Measurements from ENCODE around the gene CMTM6. TPM values are rescaled to one million over a fixed set of nuclear protein-coding genes. Genes with fewer than 3 reads are reported as not detected.
A peak's percentile ranks its signal among the peaks of the same experiment; 100 is the strongest.

Gene CMTM6
- polyA plus RNA-seq, 3 donors from 2014 or later, result 92.6 to 153 (median 114) TPM

DNA sequence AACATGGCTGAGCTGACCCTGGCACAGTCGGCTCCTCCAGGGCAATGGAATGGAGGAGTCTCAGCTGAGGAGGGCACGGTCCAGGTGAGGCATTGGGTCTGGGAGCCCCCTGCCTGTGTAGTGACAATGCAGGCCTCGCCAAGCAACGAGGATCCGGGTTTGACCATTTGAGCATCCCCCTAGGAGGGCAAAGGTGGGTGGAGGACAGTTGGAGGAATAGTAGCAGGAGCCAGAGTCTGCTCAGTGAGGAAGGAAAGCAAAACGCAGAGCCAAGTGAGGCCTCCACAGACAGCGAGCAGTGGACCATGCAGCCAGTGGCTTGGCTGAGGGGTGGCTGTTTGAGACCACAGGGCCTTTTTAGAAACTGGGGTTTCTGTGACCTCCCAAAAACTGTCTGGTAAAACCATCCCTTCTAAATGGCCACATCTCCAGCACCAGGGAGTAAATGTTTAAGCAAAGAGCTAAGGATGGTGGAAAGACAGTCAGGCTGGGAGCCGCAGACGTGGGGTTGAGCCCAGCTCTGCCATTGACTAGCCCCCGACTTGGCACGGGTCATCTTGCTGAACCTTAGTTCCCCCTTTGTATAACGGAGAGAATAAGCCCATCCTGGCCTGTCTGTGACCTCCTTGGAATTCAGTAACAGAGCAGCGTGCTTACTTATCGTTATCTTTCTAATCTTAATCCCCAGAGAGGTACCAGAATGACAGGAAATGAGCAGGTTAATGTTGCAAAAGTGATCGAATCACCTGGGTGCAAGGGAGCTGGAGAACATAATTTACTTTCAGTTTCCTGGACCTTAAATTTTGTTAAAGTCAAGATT, 46.8 kb downstream of the CMTM6 start:
- peaks cover 4 to 16% (median 12%) of the 10 kb centered on the region in 3 donors for H3K36me3 Mint-ChIP-seq
- H3K9me3 Mint-ChIP-seq, result no peaks in the 10 kb centered on the region
- H3K27me3 Mint-ChIP-seq (ENCODE audit: low read depth in 3 of 3), result peaks cover 2 to 6% (median 4%) of the 10 kb centered on the region in 3 donors
- peaks cover 12 to 17% of the 10 kb centered on the region in 2 donors for H3K4me1 Mint-ChIP-seq
- DNase-seq, result no peak
- no peak overlapping the region for H3K4me3 Mint-ChIP-seq
- H3K27ac Mint-ChIP-seq, result peak overlapping the region in 2 of 6 donors; percentile 69 to 71

DNA sequence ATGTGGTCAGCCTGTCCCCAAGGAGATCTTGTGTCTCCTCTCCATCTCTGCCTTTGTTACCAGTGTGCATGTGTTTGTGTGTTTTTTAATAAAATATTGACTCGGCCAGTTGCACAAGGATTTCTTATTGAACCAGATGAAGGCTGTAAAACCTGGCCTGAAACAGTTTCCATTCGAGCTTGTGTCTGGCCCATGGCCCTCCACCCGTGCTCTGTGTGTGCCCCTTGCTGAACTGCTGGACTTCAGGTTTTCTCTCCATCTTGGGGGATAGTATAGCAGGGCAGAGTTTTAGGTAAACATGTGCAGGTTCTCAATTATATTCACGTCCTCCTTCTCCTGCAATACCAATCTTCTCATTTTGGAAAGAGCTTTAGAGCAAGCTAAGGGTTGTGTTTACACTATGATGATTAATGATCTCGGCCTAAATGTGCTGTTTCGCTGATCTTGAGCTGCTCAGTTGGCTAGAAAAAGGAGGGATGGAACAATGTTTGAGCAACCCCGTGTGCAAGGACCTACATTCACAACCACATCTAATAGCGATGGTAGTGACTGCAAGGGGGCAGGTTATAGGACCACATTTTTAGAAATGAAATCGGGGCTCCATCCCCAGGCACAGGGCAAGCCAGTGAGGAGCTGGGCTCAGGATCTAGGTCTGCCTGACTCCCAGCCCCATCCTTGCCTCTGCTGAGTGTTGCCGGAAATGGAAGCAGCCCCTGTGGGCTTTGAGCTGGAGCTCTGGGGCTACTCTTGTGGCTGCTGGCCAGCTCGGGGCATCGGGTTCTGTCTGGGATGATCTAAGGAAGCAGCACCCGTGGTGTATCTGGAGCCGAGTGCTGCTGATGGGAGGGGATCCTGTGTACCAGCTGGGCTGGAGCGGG, 47.7 kb downstream of the CMTM6 start:
- Mint-ChIP-seq H3K27me3 (ENCODE audit: low read depth in 3 of 3) (peaks cover 1 to 2% (median 2%) of the 10 kb centered on the region in 3 donors), H3K36me3 (peaks cover 4 to 16% (median 12%) of the 10 kb centered on the region in 3 donors), H3K27ac (peak overlapping the region in 2 of 6 donors; percentile 69 to 72), H3K4me3 (no peak overlapping the region), H3K4me1 (peaks cover 12 to 17% of the 10 kb centered on the region in 2 donors), H3K9me3 (no peaks in the 10 kb centered on the region)
- DNase-seq, result no peak

DNA sequence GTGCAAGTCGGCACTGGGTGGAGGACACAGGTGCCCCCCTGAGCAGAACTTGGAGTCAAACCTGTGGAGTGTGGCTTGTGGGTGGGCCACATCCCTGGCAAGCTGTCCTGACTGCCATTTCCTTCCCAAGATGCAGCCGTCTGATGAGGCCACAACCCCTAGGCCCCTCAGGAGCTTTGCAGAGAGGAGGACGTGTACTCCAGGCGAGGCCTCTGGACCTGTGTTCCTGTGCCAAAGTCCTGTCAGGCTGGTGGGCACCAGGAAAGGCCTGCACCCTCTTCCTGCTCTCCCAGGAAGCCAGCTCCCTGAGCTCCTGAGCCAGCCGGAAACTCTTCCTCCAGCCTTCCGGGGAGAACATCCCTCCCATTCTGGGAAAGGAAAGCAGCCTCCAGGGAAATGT, 48.5 kb downstream of the CMTM6 start:
- Mint-ChIP-seq H3K36me3 (peaks cover 4 to 16% (median 15%) of the 10 kb centered on the region in 3 donors), H3K4me3 (no peak overlapping the region), H3K27me3 (ENCODE audit: low read depth in 3 of 3) (peaks cover 1 to 2% (median 2%) of the 10 kb centered on the region in 3 donors), H3K27ac (no peak overlapping the region), H3K9me3 (no peaks in the 10 kb centered on the region), H3K4me1 (peaks cover 12 to 14% of the 10 kb centered on the region in 2 donors)
- no peak for DNase-seq

DNA sequence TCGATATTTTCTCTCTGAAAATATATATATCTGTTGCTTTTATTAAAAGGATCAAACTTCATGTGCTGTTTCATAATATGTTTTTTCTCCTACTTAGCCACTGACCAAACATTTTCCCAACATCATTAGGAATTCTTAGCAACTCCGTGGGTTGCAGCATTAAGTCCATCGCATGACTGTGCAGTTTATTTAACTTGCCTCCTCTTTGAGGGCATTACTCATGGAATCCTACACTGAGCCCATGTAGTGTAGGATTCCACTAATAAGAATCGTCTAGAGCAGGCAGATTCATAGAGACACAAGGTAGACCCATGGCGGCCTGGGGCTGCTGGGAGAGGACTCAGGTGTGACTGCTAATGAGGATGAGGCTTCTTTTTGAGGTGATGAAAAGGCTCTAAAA, 49.3 kb downstream of the CMTM6 start:
- Mint-ChIP-seq H3K4me1 (peaks cover 9 to 13% of the 10 kb centered on the region in 2 donors), H3K27ac (peak overlapping the region in 1 of 6 donors; percentile 31), H3K9me3 (no peaks in the 10 kb centered on the region), H3K36me3 (peaks cover 7 to 16% (median 15%) of the 10 kb centered on the region in 3 donors), H3K4me3 (no peak overlapping the region), H3K27me3 (ENCODE audit: low read depth in 3 of 3) (peaks cover 1 to 2% (median 2%) of the 10 kb centered on the region in 3 donors)
- DNase-seq, result no peak

DNA sequence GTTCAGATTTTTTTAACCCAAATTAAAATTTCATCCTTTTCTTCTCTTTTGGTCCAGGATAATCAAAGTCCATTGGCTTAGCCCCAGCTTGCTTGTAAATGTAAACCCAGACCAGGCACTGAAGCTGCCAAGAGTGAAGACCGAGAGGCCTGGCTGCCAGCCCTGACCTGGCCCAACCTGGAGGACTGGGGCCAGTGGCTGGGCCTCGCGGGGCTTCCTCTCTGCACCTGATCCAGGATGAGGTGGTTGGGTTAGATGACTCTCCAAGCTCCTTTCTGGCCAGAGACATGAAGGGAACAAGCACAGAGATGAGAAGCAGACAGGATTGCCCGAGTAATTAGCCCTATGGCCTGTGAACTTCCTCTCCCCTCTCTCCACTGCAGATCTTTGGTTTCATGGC, 50.6 kb downstream of the CMTM6 start:
- H3K27ac Mint-ChIP-seq, result no peak overlapping the region
- H3K4me3 Mint-ChIP-seq, result no peak overlapping the region
- peaks cover 9 to 16% (median 14%) of the 10 kb centered on the region in 3 donors for H3K36me3 Mint-ChIP-seq
- peaks cover 0 to 2% (median 0%) of the 10 kb centered on the region in 3 donors for H3K27me3 Mint-ChIP-seq (ENCODE audit: low read depth in 3 of 3)
- peaks cover 0 to 5% of the 10 kb centered on the region in 2 donors for H3K4me1 Mint-ChIP-seq
- DNase-seq, result no peak
- no peaks in the 10 kb centered on the region for H3K9me3 Mint-ChIP-seq

DNA sequence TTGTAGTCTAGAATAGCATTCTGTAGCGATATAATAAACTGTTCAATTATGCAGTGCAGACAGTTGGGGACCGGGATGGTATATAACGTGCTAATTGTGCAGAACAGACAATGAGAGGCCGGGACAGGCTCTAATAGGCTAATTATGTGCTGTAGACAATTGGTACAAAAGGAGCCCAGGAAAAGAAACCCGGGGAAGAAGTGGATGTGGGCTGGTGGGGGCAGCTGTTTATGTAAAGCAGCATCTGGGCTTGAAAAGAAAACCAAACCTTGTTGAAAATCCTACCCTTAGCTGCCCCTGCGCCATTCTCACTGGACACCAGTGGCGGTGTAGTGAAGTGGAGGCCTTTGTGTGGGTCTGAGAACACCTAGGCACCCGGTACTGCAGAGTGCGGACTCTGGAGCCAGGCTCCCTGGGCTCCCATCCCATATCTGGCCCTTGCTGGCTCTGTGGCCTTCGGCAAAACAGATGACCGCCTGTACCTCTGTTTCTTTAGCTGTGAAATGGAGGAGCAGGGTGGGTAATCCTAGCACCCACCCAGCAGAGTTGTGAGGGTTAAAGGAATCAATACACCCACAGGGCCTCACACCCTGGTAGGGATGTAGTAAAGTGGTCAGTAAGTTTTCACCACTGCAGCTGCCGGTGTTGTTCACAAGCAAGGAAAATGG, 51.5 kb downstream of the CMTM6 start:
- Mint-ChIP-seq H3K36me3 (peaks cover 9 to 19% (median 19%) of the 10 kb centered on the region in 3 donors), H3K4me1 (peaks cover 0 to 4% of the 10 kb centered on the region in 2 donors), H3K27ac (no peak overlapping the region), H3K4me3 (no peak overlapping the region), H3K9me3 (no peaks in the 10 kb centered on the region), H3K27me3 (ENCODE audit: low read depth in 3 of 3) (peaks cover 0 to 2% (median 0%) of the 10 kb centered on the region in 3 donors)
- DNase-seq, result no peak

DNA sequence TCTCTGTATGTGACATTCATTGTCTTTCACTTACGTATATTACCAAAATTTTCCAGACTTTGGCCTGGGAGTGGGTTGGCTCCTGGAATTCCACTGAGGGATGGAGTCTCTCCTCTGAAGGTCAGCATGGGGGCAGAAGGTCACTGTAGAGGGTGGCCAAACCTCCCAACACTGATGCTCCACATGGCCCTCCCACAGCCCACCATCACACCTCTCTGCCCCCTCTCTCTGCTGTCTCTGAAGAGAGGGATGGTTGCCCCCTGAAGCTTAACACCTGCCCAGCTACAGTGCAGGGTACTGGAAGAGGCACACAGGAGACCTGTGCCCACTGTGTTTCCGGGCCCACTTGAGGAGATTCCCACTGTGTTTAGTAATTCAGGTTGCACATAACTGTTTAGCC, 52.2 kb downstream of the CMTM6 start:
- Mint-ChIP-seq H3K27me3 (ENCODE audit: low read depth in 3 of 3) (peaks cover 0 to 3% (median 0%) of the 10 kb centered on the region in 3 donors), H3K4me3 (no peak overlapping the region), H3K4me1 (no peaks in the 10 kb centered on the region)

DNA sequence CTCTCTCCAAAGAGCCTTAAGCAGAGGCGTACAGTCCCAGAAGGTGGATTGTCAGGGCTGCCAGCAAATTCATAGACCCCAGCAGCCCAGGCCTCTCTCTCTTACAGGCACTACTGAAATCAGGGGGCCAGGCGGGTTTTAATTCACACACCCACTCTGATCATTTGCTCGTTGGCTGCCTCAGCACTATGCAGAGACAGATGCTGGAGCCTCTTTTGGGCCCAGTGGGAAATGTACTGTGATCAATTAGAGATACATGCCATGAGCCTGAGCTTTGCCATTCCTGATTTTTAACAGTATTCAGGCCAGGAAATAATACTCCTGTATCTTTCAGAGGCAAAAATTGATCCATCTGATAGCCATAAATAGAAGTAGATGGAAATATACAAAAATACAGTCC, 53.0 kb downstream of the CMTM6 start:
- H3K27ac Mint-ChIP-seq, result no peak overlapping the region
- no peaks in the 10 kb centered on the region for H3K9me3 Mint-ChIP-seq
- H3K27me3 Mint-ChIP-seq (ENCODE audit: low read depth in 3 of 3), result peaks cover 0 to 4% (median 0%) of the 10 kb centered on the region in 3 donors
- peaks cover 9 to 16% (median 14%) of the 10 kb centered on the region in 3 donors for H3K36me3 Mint-ChIP-seq
- no peak overlapping the region for H3K4me3 Mint-ChIP-seq
- H3K4me1 Mint-ChIP-seq, result peaks cover 0 to 2% of the 10 kb centered on the region in 2 donors
- DNase-seq, result no peak

More for the DNA sequence above, 52.2 kb downstream of the CMTM6 start:
- H3K9me3 Mint-ChIP-seq, result no peaks in the 10 kb centered on the region
- H3K36me3 Mint-ChIP-seq, result peaks cover 9 to 21% (median 19%) of the 10 kb centered on the region in 3 donors
- no peak for DNase-seq
- peak overlapping the region in 1 of 6 donors; percentile 38 for H3K27ac Mint-ChIP-seq

DNA sequence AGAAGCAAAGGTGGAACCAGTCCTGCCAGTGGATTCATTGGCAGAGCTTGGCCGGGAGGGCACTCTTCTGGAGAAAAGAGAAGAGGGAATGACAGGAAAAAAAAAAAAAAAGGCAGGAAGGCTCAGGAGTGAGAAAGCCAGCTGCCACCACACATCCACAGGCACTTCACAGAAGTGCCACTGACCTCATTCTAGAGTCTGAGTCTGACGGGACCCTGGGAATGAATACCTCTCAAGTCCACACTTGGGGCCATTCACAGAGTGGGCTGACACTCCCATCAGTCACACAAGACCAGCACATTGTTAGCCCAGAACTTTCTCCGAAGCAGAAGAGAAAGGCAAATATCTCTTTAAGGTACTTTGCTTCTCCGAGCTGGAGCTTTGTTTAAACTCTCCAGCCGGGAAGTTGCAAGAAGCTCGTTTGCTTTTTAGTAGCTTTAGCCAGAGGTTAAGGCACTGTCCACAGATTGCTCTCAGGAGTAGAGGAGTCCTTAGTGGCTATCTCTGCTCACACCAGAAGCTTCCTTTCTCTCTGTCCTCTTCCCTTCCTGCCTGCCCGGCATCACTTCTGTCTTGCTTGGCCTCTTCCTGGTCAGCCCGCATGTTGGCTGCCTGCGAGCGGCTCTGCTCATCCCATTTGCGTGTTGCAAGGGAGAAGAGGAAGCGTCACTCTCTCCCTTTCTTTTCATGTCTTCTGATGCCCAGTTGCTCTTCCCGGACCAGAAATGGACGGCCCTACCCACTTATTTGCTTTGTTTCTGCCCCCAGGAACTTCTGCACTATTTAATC, 53.8 kb downstream of the CMTM6 start:
- Mint-ChIP-seq H3K36me3 (peaks cover 9 to 13% (median 11%) of the 10 kb centered on the region in 3 donors), H3K27me3 (ENCODE audit: low read depth in 3 of 3) (peaks cover 0 to 4% (median 0%) of the 10 kb centered on the region in 3 donors), H3K27ac (peak overlapping the region in 3 of 6 donors; percentile 30 to 69 (median 32))

DNA sequence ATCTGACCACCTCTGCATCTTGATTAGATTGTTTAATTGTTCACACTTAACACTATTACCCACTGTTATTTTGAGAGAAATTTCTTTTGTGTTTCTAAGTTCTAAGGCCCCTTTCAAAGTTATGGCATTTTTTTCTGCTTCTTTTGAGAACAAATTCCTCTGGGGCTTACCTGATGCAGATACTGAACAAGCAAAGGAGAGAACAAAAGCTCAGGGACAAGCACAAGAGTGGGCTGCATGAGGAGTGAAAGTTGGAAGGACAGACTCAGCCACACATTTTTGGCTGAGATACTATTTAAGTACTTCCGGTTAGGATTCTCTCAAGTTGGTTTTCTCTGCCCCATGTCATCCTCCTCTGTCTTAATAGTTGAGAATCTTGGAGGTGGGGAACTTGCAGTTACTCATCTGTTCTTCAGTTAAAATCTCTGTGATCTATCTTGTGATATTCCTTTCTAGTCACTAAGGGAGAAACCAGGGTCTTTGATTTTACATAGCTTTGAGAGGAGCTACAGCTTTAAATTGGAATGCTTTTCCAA, 54.7 kb downstream of the CMTM6 start:
- peaks cover 14 to 16% of the 10 kb centered on the region in 2 donors for H3K4me1 Mint-ChIP-seq
- no peaks in the 10 kb centered on the region for H3K9me3 Mint-ChIP-seq
- no peak for DNase-seq
- no peak overlapping the region for H3K4me3 Mint-ChIP-seq
- H3K27me3 Mint-ChIP-seq (ENCODE audit: low read depth in 3 of 3), result peaks cover 0 to 4% (median 0%) of the 10 kb centered on the region in 3 donors
- no peak overlapping the region for H3K27ac Mint-ChIP-seq
- H3K36me3 Mint-ChIP-seq, result peaks cover 8 to 11% (median 9%) of the 10 kb centered on the region in 3 donors

More for the DNA sequence above, 53.8 kb downstream of the CMTM6 start:
- DNase-seq, result no peak
- Mint-ChIP-seq H3K4me1 (peaks cover 6% of the 10 kb centered on the region in 2 donors), H3K9me3 (no peaks in the 10 kb centered on the region), H3K4me3 (no peak overlapping the region)

DNA sequence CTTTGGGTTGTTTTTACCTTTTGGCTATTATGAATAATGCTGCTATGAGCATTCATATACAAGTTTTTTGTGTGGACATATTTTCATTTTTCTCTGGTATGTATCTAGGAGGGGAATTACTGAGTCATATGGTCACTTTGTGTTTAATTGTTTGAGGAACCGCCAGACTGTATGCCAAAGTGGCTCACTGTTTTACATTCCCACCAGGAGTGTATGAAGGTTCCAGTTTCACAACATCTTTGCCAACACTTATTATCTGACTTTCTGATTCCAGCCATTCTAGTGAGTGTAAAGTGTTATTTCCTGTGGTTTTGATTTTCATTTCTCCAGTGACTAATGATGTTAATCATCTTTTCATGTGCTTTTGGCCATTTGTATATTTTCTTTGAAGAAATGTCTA, 59.2 kb downstream of the CMTM6 start:
- Mint-ChIP-seq H3K4me3 (peak overlapping the region in 3 of 5 donors; percentile 8 to 41 (median 19)), H3K4me1 (peaks cover 14 to 25% of the 10 kb centered on the region in 2 donors), H3K27ac (peak overlapping the region in 4 of 6 donors; percentile 26 to 72 (median 39))

DNA sequence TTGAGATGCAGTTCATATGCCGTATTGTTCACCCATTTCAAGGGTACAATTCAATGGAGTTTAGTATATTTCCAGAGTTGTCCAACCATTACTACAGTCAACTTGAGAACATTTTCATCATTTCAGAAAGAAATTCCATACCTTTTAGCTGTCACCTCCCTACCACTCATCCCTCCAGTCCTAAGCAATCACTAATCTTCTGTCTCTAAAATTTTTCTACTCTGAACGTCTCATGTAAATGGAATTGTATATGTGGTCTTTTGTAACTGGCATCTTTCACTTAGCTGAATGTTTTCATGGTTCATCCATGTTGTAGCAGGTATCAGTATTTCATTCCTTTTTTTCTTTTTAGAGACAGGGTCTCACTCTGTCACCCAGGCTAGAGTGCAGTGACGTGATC, 59.9 kb downstream of the CMTM6 start:
- no peak overlapping the region for H3K4me3 Mint-ChIP-seq

More for the DNA sequence above, 59.2 kb downstream of the CMTM6 start:
- no peak for DNase-seq
- Mint-ChIP-seq H3K9me3 (no peaks in the 10 kb centered on the region), H3K36me3 (peaks cover 7 to 11% (median 10%) of the 10 kb centered on the region in 3 donors), H3K27me3 (ENCODE audit: low read depth in 3 of 3) (peaks cover 0 to 4% (median 0%) of the 10 kb centered on the region in 3 donors)

More for the DNA sequence above, 59.9 kb downstream of the CMTM6 start:
- Mint-ChIP-seq H3K27me3 (ENCODE audit: low read depth in 3 of 3) (peaks cover 0 to 4% (median 0%) of the 10 kb centered on the region in 3 donors), H3K27ac (peak overlapping the region in 2 of 6 donors; percentile 13 to 40), H3K9me3 (no peaks in the 10 kb centered on the region), H3K4me1 (peaks cover 14 to 25% of the 10 kb centered on the region in 2 donors), H3K36me3 (peaks cover 3 to 11% (median 10%) of the 10 kb centered on the region in 3 donors)
- DNase-seq, result no peak
